Heart left ventricle (tissue), 13 donors: Measurements from ENCODE around the gene WDR44.

Experiments
- CTCF ChIP-seq, 12 donors: fragments of 200-600 bp; sonication (generic) in 4 of 12; IDR thresholded peaks; one replicate each; pipeline versions ENCODE4 v1.5.0 to v1.8.0; 2018 to 2022; ENCODE audit warnings: antibody characterized with exemption in 12 of 12, mild to moderate bottlenecking in 5 of 12
- POLR2A ChIP-seq, 2 donors: fragments of 450-650 bp; IDR thresholded peaks; one replicate each; pipeline ENCODE4 v1.6.1; 2017; ENCODE audit warnings: antibody characterized with exemption in 2 of 2, mild to moderate bottlenecking in 2 of 2, moderate library complexity in 2 of 2
- donor health status: ischemic (EF 13 %, LVEDD 7.1; RV severe dilation, severe dysfunction).
- donor health status: DM: no; HTN: yes; CAD: no.
- donor health status: DM: no; HTN: no; CAD: no.
- donor health status: ischemic (EF 25% LVEDD 6.9; RV normal size, moderate dysfunction).
- donor health status: ischemic (EF 25% LVEDD 5.7; RV mildly dilated, moderate dysfunction).
- donor health status: ischemic (EF 35%, LVEDD 5.7; RV mildly dilated, moderate dysfunction).
- donor health status: nonischemic (EF 11% LVEDD 7.7; RV severe dilation, severe dysfunction).
- donor health status: DM: yes; HTN: yes; CAD: no.
- donor health status: PGD.
- donor health status: ischemic (EF 29% LVEDD 5.4; RV normal size, mild dysfunction).
- donor health status: nonischemic (EF 23%, LVEDD 6.1; RV moderate dilation, normal function).

GRCh38 chrX:118315529-118315928 lies 30.4 kb upstream of the WDR44 start:
- no peak for TF ChIP-seq CTCF (IDR thresholded peaks at IDR 0.05)
- no peak for TF ChIP-seq POLR2A (IDR thresholded peaks at IDR 0.05)
